Ectodermal cell (in vitro differentiated cells): ENCODE results near the gene NUMA1.

Source experiments
- H3K27ac ChIP-seq: 2 replicates; pipeline ENCODE4 v1.7.0; 2013; ENCODE audit warnings: mild to moderate bottlenecking, low read depth, low read length; ENCODE audit not compliant: insufficient read depth, poor library complexity, severe bottlenecking
- H3K27me3 ChIP-seq: 2 replicates; pipeline ENCODE4 v1.7.0; 2013; ENCODE audit warnings: mild to moderate bottlenecking, low read length; ENCODE audit not compliant: insufficient read depth, control insufficient read depth, poor library complexity, severe bottlenecking
- H3K36me3 ChIP-seq: one replicate; pipeline ENCODE4 v1.7.0; 2013; ENCODE audit warnings: low read length; ENCODE audit not compliant: control insufficient read depth, insufficient read depth
- H3K4me1 ChIP-seq: one replicate; pipeline ENCODE4 v1.7.0; 2013; ENCODE audit warnings: low read length; ENCODE audit not compliant: control insufficient read depth, insufficient read depth
- H3K4me3 ChIP-seq: 2 replicates; pipeline ENCODE4 v1.7.0; 2013; ENCODE audit warnings: low read depth, low read length, control low read depth; ENCODE audit not compliant: insufficient read depth
- H3K9me3 ChIP-seq: 2 replicates; pipeline ENCODE4 v1.7.0; 2013; ENCODE audit warnings: mild to moderate bottlenecking, low read length, moderate library complexity; ENCODE audit not compliant: control insufficient read depth
- WGBS, 2 experiments: methylation state at CpG; one replicate each; pipeline ENCODE4 v1.1.7; 2013; ENCODE audit warnings: missing lambda C conversion rate in 2 of 2; 5-methylcytosine and 5-hydroxymethylcytosine counted together

The NUMA1 gene

DNA sequence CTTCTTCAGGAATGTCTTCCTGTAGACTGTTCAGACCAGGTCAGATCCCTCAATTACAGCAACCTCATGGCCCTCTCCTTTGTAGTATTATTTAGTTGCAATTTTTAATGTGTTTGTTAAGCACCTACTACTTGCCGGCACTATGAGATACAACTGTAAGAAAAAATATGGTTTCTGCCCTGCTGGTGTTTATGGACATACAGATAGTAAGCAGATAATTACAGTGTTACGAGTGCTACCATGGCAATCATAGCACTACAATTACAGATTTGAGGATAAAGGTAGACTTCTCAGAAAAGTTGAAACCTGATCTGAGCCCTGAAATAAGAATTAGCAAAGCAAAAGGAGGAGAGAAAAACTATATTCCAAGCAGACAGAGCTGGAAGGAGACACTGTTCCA, 3.1 kb upstream of the NUMA1 start:
- H3K27ac ChIP-seq = no peak overlapping the region
- no peaks in the 10 kb centered on the region for H3K9me3 ChIP-seq
- no peaks in the 10 kb centered on the region for H3K36me3 ChIP-seq
- H3K4me1 ChIP-seq = peaks cover 15% of the 10 kb centered on the region
- no peak overlapping the region for H3K4me3 ChIP-seq
- 93 to 94% methylated on average over 1 to 2 of the region's 2 CpGs for WGBS, 2 experiments
- no peaks in the 10 kb centered on the region for H3K27me3 ChIP-seq

DNA sequence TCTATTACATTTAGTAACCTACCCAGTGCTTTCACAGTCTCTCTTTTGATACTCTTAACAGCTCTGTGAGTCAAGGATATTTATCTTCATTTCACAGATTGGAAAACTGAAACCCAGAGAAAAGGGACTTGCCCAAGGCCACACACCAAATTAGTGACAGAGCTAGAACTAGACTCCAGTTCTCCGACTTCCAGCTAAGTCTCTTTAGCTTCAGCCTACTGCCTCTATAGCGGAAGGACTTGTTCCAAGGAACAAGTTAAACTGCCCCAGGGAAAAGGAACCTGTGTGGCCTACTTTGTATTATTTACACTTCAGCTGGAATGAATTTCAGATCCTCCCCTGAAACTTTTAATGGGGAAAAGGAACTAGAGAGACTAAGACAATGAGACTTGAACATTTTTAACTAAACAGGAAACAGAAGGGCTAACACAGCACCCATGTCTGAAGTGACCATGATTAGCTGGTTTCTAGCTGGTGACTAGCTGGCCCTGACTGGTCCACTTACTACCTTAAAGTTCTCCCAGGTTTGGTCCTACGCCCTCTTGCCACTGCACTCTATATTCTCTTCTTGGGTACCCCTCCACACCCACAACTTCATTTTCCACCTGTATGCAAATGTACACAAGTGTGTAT, 1.6 kb upstream of the NUMA1 start:
- WGBS, 2 experiments = 90 to 94% methylated on average over 3 of the region's 3 CpGs
- Histone ChIP-seq H3K27me3 (no peaks in the 10 kb centered on the region), H3K36me3 (no peaks in the 10 kb centered on the region), H3K27ac (no peak overlapping the region), H3K9me3 (no peaks in the 10 kb centered on the region), H3K4me1 (peaks cover 15% of the 10 kb centered on the region), H3K4me3 (no peak overlapping the region)

DNA sequence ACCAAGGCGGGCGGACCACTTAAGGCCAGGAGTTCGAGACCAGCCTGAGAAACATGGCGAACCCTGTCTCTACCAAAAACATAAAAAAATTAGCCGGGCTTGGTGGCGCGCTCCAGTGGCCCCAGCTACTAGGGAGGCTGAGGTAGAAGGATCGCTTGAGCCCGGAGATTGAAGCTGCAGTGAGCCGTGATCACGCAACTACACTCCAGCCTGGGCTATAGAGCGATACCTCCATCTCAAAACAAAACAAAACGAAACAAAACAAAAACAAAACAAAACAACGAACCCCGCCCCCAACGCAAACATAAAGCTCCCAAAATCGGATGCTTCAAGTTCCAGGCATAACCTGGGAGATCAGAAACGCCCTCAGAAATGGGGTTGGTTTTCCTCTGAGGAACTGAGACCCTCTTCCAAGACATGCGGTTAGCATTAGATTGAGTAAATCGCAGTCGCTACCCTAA, 872 bp upstream of the NUMA1 start:
- Histone ChIP-seq H3K27ac (peak overlapping the region; percentile 87), H3K9me3 (no peaks in the 10 kb centered on the region), H3K27me3 (no peaks in the 10 kb centered on the region), H3K4me1 (peaks cover 15% of the 10 kb centered on the region), H3K36me3 (no peaks in the 10 kb centered on the region), H3K4me3 (peak overlapping the region; percentile 32)
- WGBS, 2 experiments = 84 to 86% methylated on average over 21 of the region's 21 CpGs

- H3K36me3 ChIP-seq = no peaks in the 10 kb centered on the region
- 3 to 4% methylated on average over 13 to 15 of the region's 16 CpGs for WGBS, 2 experiments
- peaks cover 14% of the 10 kb centered on the region for H3K4me1 ChIP-seq
- peak overlapping the region; percentile 64 for H3K4me3 ChIP-seq
- no peaks in the 10 kb centered on the region for H3K9me3 ChIP-seq
- peak overlapping the region; percentile 78 for H3K27ac ChIP-seq
- no peaks in the 10 kb centered on the region for H3K27me3 ChIP-seq
Observed at GRCh38 chr11:72079819-72080325, 470 bp downstream of the NUMA1 start.

- no peaks in the 10 kb centered on the region for H3K36me3 ChIP-seq
- 93 to 94% methylated on average over 6 of the region's 6 CpGs for WGBS, 2 experiments
- no peak overlapping the region for H3K27ac ChIP-seq
- H3K4me1 ChIP-seq = peaks cover 14% of the 10 kb centered on the region
- H3K27me3 ChIP-seq = no peaks in the 10 kb centered on the region
- no peaks in the 10 kb centered on the region for H3K9me3 ChIP-seq
- no peak overlapping the region for H3K4me3 ChIP-seq
Observed at GRCh38 chr11:72078477-72078876, 1.9 kb downstream of the NUMA1 start.

GRCh38 chr11:72075756-72076155, 4.6 kb downstream of the NUMA1 start:
- Histone ChIP-seq H3K4me3 (no peak overlapping the region), H3K4me1 (peaks cover 22% of the 10 kb centered on the region), H3K27ac (no peak overlapping the region), H3K27me3 (no peaks in the 10 kb centered on the region), H3K9me3 (no peaks in the 10 kb centered on the region), H3K36me3 (no peaks in the 10 kb centered on the region)
- 95 to 97% methylated on average over 4 of the region's 4 CpGs for WGBS, 2 experiments

DNA sequence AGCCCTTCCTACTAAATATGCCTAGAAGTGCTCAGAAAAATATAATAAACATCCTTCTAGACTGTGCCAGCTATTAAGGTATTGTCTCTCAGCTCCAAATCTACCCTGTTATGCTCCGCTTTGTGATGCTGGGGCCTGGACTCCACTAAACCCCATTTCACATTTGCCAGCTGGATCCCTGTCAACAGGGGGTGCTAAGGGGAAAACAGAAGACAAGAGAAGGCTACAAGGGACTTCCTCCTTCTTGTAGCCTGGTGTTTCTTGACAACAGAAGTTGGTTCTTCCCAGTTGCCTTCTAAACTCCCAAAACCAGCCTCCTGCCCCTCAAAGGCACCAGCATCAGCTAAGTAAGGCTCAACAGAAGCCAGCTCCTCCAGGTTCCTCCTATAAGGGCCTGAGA, 5.2 kb downstream of the NUMA1 start:
- Histone ChIP-seq H3K4me3 (no peak overlapping the region), H3K36me3 (no peaks in the 10 kb centered on the region), H3K27ac (peak overlapping the region; percentile 36), H3K27me3 (no peaks in the 10 kb centered on the region), H3K9me3 (no peaks in the 10 kb centered on the region), H3K4me1 (peaks cover 28% of the 10 kb centered on the region)
- 92 to 100% methylated on average over 1 of the region's 1 CpG for WGBS, 2 experiments

DNA sequence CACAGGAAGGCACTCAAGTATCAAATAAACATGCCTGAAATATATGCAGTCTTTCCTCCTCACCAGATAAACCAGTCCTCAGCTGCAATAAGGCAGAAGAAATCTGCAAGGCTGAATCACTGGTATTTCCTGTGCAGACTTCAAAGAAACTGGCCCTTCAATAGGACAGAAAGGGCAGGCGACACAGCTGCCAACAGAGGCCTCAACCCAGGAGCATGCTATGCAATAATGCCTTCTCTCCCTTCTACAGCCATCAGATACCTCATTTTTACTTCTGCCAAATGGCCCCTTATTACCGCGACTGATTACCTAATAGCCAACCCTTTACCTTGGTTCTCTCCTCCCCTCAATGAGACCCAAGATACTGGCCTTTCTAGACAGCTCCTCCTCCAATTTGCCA, 8.0 kb downstream of the NUMA1 start:
- no peaks in the 10 kb centered on the region for H3K27me3 ChIP-seq
- H3K27ac ChIP-seq = no peak overlapping the region
- no peak overlapping the region for H3K4me3 ChIP-seq
- no peaks in the 10 kb centered on the region for H3K36me3 ChIP-seq
- H3K4me1 ChIP-seq = peaks cover 22% of the 10 kb centered on the region
- no peaks in the 10 kb centered on the region for H3K9me3 ChIP-seq
- 79 to 85% methylated on average over 3 of the region's 3 CpGs for WGBS, 2 experiments

- H3K4me3 ChIP-seq = no peak overlapping the region
- WGBS, 2 experiments = 93 to 97% methylated on average over 6 to 7 of the region's 7 CpGs
- no peaks in the 10 kb centered on the region for H3K27me3 ChIP-seq
- peaks cover 3% of the 10 kb centered on the region for H3K36me3 ChIP-seq
- no peaks in the 10 kb centered on the region for H3K9me3 ChIP-seq
- peaks cover 22% of the 10 kb centered on the region for H3K4me1 ChIP-seq
- H3K27ac ChIP-seq = no peak overlapping the region
Observed at GRCh38 chr11:72070491-72070890, 9.9 kb downstream of the NUMA1 start.

DNA sequence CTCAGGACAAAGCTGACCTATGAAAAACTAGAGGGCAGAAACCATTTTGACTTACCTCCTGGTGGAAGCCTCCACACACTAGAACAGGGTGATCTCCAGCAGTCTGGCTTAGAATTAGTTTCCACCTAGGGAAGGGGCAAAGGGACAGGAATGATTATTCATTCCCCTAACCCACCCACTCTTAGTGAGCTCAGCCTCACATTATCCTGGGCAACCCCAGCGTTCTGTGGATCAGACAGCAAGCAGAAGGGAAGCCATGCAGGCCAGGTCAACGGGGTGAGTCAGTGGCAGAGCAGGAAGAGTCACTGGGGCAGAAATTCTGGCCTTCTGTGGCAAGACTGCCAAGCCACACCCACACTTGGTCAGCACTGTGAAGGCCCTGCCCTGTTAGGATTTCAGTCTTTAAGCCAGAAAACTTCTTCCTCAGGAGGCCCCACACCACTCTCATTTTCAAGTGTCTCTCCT, 10.5 kb downstream of the NUMA1 start:
- Histone ChIP-seq H3K27ac (no peak overlapping the region), H3K36me3 (peaks cover 3% of the 10 kb centered on the region), H3K4me3 (no peak overlapping the region), H3K9me3 (no peaks in the 10 kb centered on the region), H3K27me3 (no peaks in the 10 kb centered on the region), H3K4me1 (peaks cover 18% of the 10 kb centered on the region)
- 57 to 58% methylated on average over 2 of the region's 2 CpGs for WGBS, 2 experiments
